ENCODE data around the gene SLIT3. TPM values are rescaled to one million over a fixed set of nuclear protein-coding genes. Genes with fewer than 3 reads are reported as not detected.

Gene SLIT3
- polyA plus RNA-seq, 4 donors, result 55.4 to 60.5 (median 57.8) TPM

DNA sequence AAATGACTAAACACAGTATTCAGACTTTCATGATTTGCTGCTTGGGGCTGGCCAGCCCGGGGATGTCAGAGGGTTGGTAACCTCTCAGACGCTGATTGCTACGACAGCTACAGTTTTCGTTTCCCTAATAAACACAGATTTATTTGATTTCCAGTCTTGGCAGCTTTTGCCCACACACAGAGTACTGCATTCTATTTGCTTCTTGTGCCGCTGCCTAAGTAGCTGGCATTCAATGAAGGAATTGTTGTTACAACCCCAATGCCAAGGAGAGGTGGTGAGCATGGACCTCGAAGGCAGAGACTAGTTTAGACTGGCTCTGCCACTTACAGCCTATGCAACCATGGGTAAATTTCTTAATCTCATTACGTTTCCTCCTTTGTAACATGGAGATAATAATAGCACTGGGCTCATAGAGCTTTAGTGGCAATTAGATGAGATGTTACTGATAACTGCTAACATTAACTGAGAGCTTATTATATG is 474.7 kb downstream of the SLIT3 start:
- no peak for DNase-seq (ENCODE audit: low read depth in 4 of 4, low spot score in 3 of 4)

DNA sequence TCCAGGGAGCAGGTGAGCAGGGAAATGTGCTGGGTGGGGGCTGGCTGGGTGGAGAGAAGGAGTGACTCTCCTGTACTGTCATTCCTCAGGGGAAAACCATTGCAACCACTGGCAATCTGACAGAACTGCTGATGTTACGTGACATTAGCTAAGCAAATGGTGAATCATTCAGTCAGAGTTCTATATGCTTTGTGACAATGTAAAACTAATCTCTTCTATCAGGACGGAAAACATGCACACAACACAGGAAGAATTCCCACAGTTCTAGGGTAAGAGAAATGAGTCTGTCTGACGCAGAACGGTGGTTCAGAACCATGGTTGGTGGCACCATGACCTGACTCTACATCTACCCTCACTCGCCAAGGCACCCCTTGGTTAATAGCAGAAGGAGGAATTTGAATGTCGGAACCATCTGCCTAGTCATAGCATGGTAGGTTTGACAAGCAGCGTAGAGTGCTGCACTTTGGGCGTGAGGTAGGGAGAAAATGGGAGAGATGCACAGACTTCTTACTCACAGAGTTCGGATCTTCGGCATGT is 478.1 kb downstream of the SLIT3 start:
- DNase-seq (ENCODE audit: low read depth in 4 of 4, low spot score in 3 of 4), result no peak

DNA sequence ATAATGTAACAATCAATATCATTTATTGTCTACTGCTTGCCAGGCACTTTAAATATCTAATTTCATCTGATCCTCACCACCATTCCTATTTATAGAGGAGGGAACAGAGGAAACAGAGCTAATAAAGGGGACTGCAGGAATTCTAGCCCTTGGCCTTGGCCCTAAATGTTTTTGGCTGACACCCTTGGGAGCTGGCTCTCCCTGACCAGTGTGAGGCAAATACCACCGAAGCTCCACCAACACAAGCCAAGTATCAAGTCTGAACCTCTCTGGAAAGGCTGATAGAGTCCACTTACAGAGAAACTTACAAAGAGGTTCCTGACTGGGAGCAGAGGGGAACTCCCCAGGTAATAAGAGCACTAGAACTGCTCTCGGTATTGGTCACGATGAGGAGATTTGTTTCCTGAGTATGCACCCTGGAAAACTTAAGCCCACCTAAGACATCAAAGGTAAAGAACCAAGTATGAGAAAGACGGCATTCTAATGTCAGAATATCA is 478.6 kb downstream of the SLIT3 start:
- DNase-seq (ENCODE audit: low read depth in 4 of 4, low spot score in 3 of 4), result no peak

DNA sequence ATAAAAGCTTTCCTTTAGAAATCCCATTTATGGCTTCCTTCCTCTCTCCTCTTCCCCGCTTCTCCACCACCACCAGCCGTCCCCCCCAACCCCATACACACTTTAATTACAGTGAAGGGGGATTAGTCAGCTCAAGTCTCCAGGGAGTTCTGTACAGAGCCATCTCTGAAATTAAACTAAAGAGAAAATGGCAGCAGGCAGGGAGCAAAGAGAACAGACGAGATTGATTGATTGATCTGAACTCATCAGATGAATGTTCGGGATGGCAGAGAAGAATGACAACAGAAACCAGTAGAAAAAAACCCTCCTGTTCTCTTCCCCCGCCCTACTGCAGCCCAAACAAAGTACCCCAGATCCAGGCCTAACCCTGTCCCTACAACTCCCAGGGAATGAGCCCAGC is 480.1 kb downstream of the SLIT3 start:
- DNase-seq (ENCODE audit: low read depth in 4 of 4, low spot score in 3 of 4), result no peak

DNA sequence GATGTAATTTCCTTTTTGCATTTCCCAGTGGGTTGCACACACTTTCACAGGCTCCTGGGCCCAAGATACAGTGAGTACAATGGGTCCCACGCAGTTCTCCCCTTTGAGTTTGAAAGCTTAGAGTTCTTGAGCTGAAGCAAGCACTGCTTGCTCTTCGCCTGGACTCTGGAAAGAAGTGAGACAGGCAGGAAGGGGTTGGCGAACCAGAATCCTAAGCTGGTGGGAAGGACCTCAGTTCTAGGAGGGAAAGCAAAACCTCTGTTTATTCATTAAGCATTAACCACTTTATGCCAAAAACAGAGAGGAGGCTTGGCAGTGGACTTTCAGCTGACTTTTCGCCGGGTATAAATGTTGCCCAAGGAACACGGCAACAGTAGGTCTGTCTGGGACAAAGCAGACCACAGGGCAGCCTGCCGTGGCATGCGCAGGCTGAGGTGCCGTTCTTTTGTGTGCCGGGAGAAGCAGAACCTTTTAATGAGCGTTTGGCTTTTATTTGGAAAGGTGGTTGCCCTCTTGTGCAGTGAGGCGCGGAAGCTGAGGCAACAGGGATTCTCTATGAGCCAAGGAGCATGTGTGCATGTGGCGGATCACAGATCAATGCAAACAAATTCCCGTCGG is 481.8 kb downstream of the SLIT3 start:
- no peak for DNase-seq (ENCODE audit: low read depth in 4 of 4, low spot score in 3 of 4)

DNA sequence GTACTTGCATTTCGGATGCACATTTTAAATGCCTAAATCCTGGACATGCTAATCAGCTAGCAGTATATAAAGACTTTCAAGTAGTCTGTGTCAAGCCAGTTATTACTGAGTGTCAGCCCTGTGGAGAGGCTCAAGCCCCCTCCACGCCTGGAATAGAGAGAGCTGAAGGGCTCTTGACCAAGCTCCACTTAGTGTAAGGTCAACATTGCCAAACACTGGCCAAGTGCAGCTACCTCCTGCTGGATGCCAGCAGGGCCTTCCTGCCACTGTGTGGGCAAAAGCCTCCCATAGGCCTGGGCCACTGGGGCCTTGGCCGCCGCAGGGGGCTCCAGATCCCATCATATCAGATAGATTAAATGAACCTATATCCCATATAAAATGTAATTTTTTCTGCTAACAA is 482.4 kb downstream of the SLIT3 start:
- DNase-seq (ENCODE audit: low read depth in 4 of 4, low spot score in 3 of 4), result no peak

DNA sequence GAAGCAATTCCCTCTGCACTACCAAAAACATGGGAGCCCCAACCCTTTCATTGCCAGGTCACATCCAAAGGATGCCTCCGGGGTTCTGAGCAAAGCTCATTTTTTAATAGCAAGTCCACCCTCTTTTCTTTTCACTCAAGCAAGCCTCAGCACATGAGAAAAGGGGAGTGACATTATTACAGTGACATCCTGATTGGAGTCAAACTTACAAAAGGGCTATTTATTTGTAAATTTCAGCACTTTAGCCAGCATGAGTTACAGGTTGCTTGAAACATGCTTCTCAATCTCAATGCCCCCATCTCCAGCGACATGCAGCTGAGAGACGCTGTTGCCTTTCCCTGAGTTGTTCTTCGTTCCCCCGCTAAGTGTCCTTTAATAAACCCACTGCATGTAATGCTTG is 483.3 kb downstream of the SLIT3 start:
- no peak for DNase-seq (ENCODE audit: low read depth in 4 of 4, low spot score in 3 of 4)

DNA sequence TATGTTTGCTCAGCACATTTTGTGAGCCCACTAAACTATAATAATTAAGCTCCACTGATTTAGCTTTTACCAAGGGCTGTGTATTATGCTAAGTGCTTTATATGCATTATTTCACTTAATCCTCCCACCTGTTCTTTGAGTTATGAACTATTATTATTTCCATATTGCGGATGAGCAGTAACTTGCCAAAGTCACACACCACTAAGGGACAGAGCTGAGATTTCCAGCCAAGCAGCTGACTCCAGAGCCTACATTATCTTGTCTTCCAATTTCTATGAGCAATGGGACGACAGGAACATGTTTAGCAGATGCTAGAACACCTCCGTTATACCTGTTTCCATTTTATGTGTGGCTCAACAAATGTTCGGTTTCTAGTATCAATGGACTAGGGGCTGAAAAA is 484.3 kb downstream of the SLIT3 start:
- no peak for DNase-seq (ENCODE audit: low read depth in 4 of 4, low spot score in 3 of 4)

DNA sequence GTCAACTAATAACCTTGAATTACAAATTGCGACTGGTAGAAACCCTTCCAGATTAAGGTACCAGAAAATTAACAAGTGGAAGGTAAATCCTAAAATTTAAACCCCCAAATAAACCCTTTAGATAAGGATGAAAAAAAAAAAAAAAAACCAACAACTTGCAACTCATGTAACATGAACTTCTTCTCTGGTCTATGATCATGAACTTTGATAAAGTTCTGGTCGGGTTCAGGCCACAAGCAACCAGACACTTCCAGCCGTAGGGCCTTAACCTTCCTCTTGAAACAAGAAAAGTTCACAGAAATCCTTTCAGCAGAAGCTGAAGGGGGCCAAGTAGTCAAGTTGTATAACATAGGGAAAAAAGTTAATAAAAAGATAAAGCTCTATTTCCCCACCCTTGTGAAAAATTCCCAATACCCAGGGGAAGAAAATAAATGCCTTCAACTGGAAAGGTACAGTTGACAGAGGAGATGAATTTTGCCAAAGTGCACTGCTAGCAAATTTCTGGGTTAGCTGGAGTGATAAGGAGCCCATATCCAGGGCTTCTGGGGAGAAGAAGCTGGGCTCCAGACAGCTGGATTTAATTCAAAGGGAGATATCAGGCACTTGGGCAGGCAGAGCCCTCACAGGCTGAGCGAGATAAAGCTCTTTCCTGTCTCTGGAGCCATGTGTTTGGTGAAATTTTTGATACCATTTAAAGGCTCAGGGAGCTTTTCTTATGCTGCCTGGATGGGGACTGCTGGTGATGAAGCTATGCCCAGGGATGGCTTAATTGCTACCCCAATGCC is 487.6 kb downstream of the SLIT3 start:
- no peak for DNase-seq (ENCODE audit: low read depth in 4 of 4, low spot score in 3 of 4)

DNA sequence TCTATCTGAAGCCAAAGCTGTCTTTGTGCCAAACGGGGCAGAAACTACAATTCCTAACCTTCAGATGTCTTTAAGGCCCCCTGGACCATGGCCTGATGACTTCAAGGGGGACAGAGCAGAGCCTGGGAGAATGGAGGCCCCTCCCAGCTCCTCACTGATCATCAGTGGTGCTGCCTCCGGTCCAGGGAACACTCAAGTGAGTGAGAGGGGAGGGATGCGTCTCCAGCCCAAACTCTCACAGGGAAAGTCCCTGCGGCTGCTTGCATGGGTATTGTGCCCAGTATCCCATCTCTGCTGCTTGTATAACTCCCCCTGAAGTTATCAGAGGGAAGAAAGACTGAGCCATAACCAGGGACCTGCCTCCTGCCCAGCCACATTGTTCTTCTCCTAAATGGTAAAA is 490.3 kb downstream of the SLIT3 start:
- DNase-seq (ENCODE audit: low read depth in 4 of 4, low spot score in 3 of 4), result no peak

DNA sequence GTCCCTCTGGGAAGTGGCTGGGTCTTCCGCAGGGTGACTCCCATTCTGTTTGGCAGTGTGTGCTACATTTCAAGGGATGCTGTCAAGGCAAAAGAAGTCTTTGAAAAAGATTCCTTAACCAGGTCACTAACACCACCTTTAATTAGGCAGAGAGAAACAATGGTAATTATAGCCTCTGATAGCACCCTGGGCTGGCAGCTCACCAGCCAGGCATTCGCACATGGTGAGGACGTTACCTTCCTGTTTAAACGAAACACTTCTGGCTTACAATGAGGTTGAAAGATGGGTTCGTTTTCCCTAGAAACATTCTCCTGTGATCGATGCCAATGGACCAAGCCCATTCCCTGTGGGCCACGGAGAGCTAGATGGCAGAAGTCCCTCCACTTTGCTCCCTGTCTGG is 491.7 kb downstream of the SLIT3 start:
- DNase-seq (ENCODE audit: low read depth in 4 of 4, low spot score in 3 of 4), result no peak

DNA sequence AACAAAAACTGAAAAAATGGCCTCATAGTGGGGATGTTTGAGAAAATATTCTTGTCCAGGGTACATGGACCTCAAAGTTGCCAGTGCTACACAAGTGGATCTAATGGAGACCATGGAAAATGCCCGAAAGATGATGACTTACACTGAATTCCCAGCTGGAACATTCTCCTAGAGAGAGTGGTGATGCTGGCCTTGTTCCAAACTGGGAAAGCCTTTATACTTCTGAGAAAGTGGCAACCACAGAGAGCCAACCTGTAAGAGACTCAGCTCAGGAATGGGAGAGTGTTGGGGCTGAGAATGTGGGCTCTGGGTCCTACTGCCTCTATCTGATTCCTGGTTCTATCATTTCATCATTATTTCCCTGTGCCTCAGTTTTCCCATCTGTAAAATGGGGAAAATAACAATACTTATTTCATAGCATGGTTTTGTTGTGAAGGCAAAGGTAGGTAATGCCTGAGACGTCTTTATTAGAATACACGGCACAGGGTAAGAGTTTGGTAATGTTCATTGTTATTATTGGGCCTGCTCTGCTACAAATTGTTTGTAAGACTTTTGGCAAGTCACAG is 492.8 kb downstream of the SLIT3 start:
- no peak for DNase-seq (ENCODE audit: low read depth in 4 of 4, low spot score in 3 of 4)

DNA sequence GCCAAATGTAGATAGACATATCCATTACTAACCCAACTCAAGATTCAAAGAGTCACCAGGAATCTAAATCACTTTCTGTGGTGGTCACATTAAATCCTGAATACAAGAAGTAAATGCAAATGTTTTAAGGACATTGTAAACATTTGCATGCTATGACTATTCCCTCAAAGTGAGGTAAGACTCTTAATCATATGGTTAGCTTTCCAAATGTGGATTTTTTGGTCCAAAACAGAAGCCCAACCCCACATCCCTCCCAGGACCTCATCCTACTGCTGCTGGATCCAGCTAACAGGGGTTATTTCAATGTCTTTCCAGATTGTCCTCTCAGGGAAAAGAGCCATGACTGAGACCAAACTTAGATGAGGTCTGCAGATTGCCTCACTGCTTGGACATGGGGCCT is 493.7 kb downstream of the SLIT3 start:
- no peak for DNase-seq (ENCODE audit: low read depth in 4 of 4, low spot score in 3 of 4)

DNA sequence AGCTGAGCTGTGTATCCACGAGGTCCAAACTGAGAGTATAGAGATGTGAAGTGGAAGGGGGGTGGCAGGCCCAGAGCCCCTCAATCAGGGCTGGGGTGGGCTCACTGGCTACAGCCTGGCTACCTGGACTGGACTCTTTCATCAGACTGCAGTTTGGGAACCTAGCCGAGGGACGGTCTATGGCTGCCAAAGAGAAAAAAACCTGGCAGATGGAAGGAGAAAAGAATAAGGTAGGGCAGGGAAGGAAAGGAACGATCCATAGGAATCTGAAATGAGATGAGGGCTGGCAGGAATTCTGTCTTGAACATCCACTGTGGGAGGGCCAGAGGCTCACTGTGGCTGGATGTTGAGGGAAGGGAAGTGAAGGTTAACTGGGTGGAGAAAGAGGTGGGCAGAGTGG is 497.4 kb downstream of the SLIT3 start:
- no peak for DNase-seq (ENCODE audit: low read depth in 4 of 4, low spot score in 3 of 4)

DNA sequence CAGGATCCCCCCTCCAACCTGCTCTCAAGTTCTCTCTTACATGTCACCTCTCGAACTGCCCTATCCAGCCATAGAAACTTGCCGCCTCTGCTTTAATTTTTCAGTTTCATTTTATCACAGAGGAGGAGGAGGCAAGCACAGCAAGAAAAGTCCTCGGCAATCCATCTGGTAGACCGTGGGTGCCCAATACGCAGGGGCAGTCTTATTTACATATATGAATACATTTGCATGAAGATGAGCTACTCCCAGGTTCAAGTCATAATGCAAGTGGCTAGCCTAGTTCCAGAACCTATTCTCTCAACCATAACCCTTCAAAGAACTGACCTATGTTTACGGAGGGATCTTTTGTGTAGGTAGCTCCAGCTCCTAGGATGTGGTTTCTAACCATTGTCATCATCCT is 498.6 kb downstream of the SLIT3 start:
- DNase-seq (ENCODE audit: low read depth in 4 of 4, low spot score in 3 of 4), result no peak

DNA sequence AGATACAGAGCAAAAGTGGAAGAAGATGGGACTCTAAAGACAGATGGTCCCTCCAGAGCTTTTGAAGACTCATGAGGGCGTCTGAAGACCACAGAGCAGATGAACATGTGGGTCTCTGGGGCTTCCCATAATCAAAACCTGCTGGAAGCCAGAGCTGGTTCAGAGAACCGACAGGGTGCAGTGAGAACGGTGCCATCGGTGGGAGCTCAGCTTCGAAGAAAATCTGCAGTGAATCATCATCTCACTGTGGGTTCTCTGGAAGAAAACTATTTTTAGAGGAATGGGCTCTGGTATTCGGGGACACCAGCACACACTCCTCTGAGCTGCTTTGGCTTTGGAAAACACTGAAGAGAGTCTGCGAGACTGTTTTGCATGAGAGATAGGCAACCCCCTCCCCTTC is 499.4 kb downstream of the SLIT3 start:
- no peak for DNase-seq (ENCODE audit: low read depth in 4 of 4, low spot score in 3 of 4)

DNA sequence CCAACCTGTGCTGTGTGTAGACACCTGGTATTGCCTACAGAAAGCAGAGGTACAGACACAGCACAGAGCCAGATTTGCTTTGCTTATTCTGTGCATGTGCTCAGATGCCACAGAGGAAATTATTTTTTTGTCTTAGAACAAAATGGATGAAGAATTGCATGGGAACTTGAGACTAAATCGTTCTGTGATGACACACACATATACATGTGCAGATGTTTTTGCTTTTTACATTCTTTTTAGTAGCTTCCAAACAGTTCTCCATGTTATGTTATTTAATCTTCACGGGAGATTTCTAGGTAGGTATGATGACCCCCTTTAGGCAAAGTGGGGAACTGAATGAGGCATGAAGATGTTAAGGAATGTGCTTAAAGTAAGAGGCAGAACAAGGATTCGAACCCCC is 500.2 kb downstream of the SLIT3 start:
- no peak for DNase-seq (ENCODE audit: low read depth in 4 of 4, low spot score in 3 of 4)

DNA sequence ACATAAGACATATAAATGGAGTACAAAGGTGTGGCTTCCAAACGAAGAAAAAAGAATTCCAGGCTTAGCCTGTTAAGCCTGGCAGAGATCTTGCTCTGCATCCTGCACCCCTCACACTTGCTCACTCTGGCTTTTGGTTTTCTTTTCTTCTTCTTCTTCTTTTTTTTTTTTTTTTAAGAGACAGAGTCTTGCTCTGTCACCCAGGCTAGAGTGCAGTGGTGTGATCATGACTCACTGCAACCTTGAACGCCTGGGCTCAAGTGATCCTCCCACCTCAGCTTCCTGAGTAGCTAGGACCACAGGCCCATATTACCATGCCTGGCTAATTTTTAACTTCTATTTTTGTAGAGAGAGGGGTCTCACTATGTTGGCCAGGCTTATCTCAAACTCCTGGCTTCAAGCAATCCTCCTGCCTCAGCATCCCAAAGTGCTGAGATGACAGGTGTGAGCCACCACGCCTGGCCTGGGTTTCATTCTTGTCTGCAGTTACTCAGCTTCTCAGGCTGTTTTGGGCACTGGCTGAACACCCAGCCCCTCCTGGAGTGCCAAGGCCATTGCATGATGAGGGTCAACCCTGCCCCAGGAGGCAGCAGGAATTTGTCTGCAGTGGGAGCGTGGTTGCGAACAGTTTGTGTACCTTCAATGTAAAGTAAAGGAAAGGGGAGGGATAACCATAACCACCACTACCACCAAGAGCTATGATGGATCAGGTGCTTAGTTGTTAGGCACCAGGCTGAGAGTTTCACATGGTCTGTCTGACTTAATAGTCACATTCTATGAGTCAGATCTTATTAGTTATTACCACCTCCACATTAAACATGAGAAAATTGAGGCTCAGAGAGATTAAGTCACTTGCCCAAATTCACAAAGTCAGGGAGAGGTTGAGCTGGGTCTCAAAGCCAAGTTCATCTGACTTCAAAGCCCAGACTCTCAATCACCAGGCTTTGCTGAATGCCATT is 502.6 kb downstream of the SLIT3 start:
- DNase-seq (ENCODE audit: low read depth in 4 of 4, low spot score in 3 of 4), result no peak

DNA sequence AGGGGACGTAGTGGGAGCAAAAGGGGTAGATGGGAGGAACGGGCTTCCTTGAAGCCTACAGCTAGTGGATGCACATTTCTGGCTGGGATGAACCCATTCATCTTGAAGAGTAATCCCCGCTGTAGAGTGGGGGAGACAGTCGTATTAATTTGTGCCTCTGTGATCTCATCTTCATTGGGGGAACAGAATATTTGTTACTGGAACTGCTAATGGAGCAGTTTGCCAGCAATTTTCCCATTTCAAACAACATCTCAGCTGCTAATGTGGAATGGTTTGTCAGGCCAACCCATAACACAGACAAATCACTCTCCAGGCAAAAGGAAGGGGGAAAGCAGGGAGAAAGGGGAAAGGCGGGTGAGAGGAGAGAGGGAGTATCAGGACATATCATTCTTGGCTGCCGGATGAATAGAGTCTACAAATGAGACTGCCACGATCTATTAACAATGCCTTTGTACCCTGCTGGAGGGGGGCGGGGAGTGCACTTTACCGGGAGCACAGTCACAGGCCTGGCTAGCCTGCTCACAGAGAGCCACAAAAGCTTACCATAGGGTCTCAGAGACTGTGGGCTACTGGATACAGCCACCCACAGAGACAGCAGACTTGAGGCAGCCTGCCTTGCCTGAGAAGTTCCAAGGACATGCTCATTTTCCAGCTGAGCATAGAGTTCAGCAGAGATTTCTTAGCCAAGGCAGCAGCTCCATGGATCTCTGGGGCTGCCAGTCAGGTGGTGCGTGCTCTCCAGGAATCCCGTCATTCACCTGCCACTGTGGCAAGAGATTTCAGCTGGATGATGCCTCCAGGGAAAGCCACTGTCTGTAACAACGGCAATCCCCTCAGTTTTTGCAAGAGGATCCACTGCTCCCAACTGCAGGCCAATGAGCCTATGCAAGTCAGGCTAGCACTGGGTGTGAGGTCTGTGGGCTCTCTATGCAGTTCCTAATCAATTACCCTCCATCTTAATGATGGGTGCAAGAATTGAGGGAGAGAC is 504.1 kb downstream of the SLIT3 start:
- no peak for DNase-seq (ENCODE audit: low read depth in 4 of 4, low spot score in 3 of 4)
